GM19238 (cell line): Measurements from ENCODE around the gene FTL.

ENCODE experiments used
- DNase-seq: peaks from one replicate; pipeline ENCODE4 v3.0.0; 2011; ENCODE audit warnings: low spot score; ENCODE audit not compliant: insufficient read length

FTL gene

GRCh38 chr19:48965806-48966540 lies 864 bp downstream of the FTL start:
- DNase-seq, result peak; percentile 68

GRCh38 chr19:48966541-48967345 lies 1.6 kb downstream of the FTL start:
- DNase-seq, result no peak

- DNase-seq, result no peak
Measured at GRCh38 chr19:48967346-48968178, 2.5 kb downstream of the FTL start.

GRCh38 chr19:48968179-48968661 lies 3.1 kb downstream of the FTL start:
- DNase-seq, result no peak

- no peak for DNase-seq
Measured at GRCh38 chr19:48968813-48969218, 3.7 kb downstream of the FTL start.

GRCh38 chr19:48969276-48970138 lies 4.4 kb downstream of the FTL start:
- no peak for DNase-seq

- no peak for DNase-seq
Measured at GRCh38 chr19:48970139-48970766, 5.1 kb downstream of the FTL start.

DNA sequence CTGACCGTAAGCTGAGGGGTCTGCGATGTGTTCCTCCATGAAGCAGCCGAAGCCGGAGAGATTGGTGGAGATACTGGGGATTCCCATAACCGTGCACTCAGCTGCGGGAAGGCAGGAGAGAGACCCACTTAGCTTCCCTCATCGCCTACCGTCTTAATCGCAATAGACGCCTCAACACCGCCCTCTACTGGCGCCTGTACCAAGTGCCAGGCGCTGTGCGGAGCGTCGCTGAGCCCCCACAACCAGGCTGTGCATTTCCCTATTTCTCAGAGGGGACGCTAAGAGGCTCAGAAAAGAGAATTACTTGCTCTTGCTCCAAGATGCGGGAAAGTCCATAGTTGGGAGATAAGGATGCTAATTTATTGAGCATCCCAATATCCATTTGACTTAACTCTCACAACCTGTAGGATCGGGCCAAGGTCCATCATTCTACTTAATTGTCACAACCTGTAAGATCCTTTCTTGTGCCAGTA lies 5.8 kb downstream of the FTL start:
- peak; percentile 66 for DNase-seq

DNA sequence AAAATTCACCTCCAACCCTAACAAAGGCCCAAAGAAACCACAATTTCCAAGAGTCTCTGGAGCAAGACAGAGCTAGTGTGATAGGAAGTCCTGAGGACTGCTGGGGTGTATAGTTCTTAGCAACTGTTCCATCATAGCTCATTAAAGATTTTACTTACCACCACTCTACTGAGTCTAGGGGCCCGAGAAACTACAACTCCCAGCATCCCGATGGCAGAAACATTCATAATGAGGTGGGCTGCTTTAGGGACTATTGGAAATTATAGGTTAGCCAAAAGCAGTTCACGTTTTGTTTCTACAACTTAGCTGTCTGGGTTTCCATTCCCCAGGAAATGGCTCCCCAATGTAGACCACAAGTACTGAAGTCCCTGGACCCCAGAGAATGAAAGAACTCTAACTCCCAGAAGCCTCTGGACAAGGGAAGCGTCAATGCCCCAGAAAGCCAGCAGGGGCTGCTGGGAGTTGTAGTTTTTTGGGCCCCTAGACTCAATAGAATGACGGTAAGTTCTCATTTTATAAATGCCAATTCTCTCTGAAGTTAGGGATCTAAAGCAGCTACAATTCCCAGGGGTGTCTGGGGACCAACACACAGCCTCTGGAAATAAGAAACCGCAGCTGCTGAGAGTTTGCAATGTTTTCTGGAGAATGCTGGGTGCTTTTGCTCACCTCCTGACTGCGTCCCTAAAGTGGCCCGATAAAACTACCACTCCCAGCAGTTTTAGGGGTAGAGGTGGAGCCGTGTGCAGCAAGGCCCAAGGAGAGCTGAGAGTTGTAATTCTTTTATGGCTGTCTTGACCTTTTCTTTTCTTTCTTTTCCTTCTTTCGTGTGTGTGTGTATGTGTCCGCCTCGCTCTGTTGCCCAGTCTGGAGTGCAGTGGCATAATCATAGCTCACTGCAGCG lies 11.1 kb downstream of the FTL start:
- DNase-seq, result no peak

GRCh38 chr19:48977061-48977460 lies 12.0 kb downstream of the FTL start:
- no peak for DNase-seq

DNA sequence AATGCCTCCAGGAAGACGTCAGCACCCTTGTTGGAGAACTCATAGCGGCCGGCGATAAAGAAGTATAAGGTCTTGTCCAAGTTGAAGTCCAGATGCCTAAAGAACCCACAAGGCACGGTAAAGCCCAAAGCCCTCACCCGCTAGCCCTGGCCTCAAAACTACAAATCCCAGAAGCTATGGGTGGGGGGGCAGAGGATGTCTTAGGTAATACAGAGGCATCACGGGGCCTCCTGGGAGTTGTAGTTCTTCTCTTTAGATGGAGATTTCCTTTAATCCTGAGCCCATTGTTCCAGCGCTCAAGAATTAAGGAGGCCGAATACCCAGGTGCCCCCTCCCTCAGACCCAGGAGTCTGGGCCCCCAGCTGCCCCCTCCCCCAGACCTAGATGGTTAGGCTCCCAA lies 17.2 kb downstream of the FTL start:
- DNase-seq, result no peak

DNA sequence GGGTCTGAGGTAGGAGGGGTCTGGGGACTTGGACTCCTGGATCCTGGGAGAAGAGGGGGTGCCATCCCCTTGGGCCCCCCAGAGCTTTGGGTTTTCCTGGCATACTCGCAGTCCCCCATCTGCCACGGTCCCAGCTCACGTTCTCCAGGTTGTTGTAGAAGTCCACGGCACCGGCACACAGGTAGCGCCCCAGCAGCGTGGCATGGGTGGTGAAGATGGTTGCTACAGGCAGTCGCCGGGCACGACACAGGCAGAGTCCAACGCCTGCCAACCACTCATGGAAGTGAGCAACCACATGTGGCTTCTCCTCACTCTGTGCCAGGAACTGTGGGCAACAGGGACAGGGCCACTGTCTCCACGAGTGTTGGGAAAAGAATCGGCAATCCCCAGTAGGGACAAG lies 20.6 kb downstream of the FTL start:
- DNase-seq, result no peak

- no peak for DNase-seq
Measured at GRCh38 chr19:48986211-48986610, 21.1 kb downstream of the FTL start.

DNA sequence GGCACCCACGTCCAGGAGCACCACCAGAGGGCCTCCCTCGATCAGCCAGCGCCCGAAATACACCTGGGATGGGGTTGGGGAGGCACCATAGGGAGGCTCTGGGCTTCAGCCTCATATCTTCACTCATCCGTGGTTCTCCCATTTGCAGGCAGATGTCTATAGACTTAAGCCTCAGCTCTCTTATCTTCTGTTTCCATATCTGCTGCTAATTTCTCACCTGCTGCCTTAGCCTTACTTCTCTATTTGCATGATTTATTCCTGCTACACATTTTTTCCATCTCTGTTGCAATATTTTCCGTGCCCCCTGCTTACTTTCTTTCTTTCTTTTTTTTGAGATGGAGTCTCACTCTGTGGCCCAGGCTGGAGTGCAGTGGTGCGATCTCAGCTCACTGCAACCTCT lies 22.2 kb downstream of the FTL start:
- DNase-seq, result no peak

DNA sequence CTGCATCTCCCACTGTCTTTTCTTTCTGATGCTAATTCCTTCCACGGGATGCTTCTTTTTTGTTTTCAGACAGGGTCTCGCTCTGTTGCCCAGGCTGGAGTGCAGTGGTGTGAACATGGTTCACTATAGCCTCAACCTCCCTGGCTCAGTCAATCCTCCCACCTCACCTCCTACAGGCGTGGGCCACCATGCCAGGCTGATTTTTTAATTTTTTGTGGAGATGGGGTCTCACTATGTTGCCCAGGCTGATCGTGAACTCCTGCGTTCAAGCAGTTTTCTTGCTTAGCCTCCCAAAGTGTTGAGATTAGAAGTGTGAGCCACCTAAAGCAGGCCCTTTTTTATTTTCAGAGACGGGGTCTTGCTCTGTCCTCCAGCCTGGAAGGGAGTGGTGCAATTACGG lies 23.2 kb downstream of the FTL start:
- no peak for DNase-seq

DNA sequence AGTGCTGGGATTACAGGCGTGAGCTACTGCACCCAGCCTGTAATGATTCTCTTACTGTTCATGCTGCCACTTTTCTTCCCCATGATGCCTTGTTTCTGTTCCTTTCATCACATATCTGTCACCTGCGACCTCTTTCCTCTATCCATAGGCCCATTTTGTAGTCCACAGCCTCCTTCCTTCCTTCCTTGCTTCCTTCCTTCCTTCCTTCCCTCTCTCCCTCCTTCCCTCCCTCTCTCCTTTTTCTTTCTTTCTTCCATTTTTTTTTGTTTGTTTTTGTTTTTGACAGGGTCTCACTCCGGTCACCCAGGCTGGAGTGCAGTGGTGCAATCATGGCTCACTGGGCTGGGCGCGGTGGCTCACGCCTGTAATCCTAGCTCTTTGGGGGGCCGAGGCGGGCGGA lies 23.8 kb downstream of the FTL start:
- DNase-seq, result no peak

DNA sequence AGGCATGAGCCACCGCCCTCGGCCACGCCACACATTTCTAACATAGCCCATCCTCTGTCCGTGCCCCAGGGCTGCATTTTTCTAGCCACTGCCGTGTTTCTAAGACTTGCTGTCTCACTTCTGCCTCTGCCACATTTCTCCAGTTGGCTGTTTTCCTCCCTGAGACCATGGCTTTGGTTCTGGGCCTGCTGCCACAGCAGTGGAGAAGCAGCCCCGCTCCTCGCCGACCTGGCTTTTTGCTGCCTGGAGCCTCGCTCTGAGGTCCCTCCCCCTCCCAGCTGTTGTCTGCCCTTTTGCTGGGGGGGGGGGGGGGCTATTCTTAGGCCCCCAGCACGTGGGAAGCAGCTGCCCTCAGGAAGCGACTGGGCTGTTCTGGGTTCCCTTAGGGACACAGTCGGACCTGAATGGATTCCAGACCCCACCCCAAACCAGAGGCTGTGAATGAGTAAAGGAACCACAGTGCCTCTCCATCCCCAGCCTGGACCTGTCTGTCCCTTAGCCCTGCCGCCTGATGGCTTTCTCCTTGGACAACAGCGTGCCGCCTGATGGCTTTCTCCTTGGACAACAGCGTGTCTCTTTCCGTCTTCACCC lies 24.7 kb downstream of the FTL start:
- DNase-seq, result no peak

GRCh38 chr19:48990400-48990799 lies 25.3 kb downstream of the FTL start:
- DNase-seq, result no peak
